GM12872 (cell line): ENCODE measurements around the gene TBC1D17.

Experiments used
- CTCF ChIP-seq: IDR thresholded peaks from 3 replicates; pipeline ENCODE4 v1.5.1; 2011; ENCODE audit warnings: low read depth, mild to moderate bottlenecking, low read length, moderate library complexity; ENCODE audit not compliant: insufficient read depth

TBC1D17 gene

GRCh38 chr19:49877020-49877878 lies at the start of gene TBC1D17, which contains the start of gene AKT1S1:
TBC1D17 (plus strand) TSS chr19:49877702; CDS start chr19:49877724, 22 bp downstream.
AKT1S1 (minus strand) TSS chr19:49877355; CDS start chr19:49873295, 4,060 bp downstream.
- TF ChIP-seq CTCF = no peak

GRCh38 chr19:49829200-49829599 lies 48.3 kb upstream of the TBC1D17 start:
- TF ChIP-seq CTCF = no peak

GRCh38 chr19:49829721-49830120 lies 47.8 kb upstream of the TBC1D17 start:
- TF ChIP-seq CTCF = no peak

- no peak for TF ChIP-seq CTCF
Measured at GRCh38 chr19:49830766-49831165, 46.7 kb upstream of the TBC1D17 start.

- no peak for TF ChIP-seq CTCF
Measured at GRCh38 chr19:49831592-49831991, 45.9 kb upstream of the TBC1D17 start.

- no peak for TF ChIP-seq CTCF
Measured at GRCh38 chr19:49832556-49832955, 44.9 kb upstream of the TBC1D17 start.

GRCh38 chr19:49833599-49833998 lies 43.9 kb upstream of the TBC1D17 start:
- TF ChIP-seq CTCF = no peak
